HG02870 (cell line): ENCODE measurements around the gene TYRO3.
"Not testable (repeated sequence)": the region's sequence is repeated elsewhere in the genome, so short reads cannot be mapped to it uniquely, and the experiment has no call there.

Experiments used
- ATAC-seq: cut with Tn5 transposase; IDR thresholded peaks from one replicate; pipeline ENCODE4 v1.9.1; 2021; ENCODE audit warnings: mild to moderate bottlenecking, moderate library complexity; ENCODE audit not compliant: unreplicated experiment

TYRO3 gene

DNA sequence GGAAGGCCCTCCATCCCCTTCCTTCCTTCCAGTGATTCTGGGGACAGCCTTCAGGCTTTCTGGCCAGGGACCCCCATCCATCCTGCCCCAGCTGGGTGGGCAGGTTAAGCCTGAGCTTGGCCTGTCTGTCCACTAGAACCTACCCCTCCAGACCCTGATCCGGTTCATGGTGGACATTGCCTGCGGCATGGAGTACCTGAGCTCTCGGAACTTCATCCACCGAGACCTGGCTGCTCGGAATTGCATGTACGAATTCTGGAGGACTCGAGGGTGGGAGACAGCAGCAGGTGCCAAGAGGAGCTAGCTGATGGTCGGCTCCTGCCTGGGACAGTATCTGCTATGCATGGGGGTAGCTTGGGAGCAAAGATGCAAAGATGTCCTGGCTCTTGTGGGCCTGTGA lies 13.9 kb downstream of the TYRO3 start:
- ATAC-seq = no peak

- no peak for ATAC-seq
Observed at GRCh38 chr15:41573396-41573795, 14.4 kb downstream of the TYRO3 start.

DNA sequence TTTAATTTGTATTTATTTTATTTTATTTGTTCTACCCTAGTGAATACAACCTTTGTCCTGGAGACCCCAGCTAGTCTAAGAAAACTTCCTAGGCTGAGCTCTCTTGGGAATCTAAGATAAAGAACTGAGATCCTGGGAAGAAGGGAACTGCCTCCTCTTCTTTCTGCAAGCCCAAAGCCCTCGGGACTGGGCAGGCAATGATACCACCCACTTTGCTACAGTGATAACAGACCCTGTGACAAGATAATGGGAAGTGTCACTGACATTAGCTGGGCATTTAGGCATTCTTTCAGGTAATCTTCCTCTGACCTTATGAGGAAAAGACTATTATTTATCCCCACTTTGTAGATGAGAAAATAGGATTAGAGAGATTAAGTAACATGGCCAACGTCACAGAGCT lies 15.1 kb downstream of the TYRO3 start:
- no peak for ATAC-seq

- no peak for ATAC-seq
Observed at GRCh38 chr15:41575282-41575681, 16.3 kb downstream of the TYRO3 start.

DNA sequence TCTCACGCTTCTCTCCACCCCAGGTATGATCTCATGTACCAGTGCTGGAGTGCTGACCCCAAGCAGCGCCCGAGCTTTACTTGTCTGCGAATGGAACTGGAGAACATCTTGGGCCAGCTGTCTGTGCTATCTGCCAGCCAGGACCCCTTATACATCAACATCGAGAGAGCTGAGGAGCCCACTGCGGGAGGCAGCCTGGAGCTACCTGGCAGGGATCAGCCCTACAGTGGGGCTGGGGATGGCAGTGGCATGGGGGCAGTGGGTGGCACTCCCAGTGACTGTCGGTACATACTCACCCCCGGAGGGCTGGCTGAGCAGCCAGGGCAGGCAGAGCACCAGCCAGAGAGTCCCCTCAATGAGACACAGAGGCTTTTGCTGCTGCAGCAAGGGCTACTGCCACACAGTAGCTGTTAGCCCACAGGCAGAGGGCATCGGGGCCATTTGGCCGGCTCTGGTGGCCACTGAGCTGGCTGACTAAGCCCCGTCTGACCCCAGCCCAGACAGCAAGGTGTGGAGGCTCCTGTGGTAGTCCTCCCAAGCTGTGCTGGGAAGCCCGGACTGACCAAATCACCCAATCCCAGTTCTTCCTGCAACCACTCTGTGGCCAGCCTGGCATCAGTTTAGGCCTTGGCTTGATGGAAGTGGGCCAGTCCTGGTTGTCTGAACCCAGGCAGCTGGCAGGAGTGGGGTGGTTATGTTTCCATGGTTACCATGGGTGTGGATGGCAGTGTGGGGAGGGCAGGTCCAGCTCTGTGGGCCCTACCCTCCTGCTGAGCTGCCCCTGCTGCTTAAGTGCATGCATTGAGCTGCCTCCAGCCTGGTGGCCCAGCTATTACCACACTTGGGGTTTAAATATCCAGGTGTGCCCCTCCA lies 19.1 kb downstream of the TYRO3 start:
- ATAC-seq = no peak

GRCh38 chr15:41578736-41579383 lies 19.8 kb downstream of the TYRO3 start:
- ATAC-seq = no peak

DNA sequence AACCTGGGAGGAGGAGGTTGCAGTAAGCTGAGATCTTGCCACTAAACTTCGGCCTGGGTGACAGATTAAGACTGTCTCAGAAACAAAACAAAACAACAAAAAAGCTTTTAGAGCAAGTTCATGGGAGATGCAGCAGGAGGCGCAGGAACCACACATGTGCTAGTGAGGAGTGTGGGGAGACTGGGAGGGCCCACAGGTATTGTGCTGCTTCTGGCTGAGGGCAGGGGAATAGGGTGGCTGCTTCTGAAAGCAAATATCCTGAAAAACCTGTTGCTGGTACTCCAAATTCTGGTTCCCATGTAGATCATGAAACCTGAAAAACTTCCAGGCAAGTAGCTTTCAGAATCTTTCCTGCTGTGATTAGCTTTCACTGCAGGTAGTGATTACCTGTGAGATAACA lies 22.1 kb downstream of the TYRO3 start:
- no peak for ATAC-seq

DNA sequence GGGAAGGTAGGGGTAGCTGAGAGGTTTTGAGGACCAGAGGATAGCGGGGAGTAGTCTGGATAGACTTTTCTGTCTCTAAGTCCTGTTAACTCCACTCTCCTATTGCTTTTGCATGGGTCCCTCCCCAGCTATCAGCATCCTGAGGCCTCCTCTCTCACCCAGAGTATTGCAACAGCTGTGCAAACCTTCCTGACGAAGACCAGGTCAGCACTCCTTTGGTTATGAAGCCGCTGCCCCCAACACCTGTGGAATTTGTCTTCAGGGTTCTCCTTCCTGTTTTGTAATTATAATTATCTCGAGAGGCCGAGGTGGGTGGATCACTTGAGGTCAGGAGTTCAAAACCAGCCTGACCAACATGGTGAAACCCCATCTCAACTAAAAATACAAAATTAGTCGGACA lies 24.8 kb downstream of the TYRO3 start:
- no peak for ATAC-seq

DNA sequence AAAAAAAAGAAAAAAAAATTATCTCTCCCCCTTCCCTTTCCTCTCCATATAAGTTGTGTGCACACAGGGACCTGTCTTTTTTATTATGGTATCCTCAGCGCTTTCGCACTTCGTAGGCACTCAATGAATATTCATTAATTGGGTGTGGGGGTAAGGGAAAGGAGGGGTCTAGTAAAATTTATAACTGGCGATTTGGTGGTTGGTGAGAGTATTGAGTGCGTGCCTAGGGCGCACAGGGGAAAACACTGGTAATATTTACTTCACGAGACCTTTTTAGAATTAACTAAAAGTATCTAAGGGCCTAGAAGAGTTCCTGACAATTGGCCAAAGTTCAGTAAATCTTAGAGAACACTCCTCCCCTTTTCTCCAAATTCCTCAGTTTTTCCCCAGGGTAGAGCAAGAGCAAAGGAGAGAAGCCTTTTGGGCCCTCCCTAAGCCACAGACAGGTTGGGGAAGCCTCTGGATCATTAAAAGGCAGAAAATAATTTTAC lies 25.7 kb downstream of the TYRO3 start:
- no peak for ATAC-seq

- no peak for ATAC-seq
Observed at GRCh38 chr15:41585127-41586047, 26.4 kb downstream of the TYRO3 start.

- ATAC-seq = not testable (repeated sequence)
Observed at GRCh38 chr15:41586531-41587282, 27.7 kb downstream of the TYRO3 start.

DNA sequence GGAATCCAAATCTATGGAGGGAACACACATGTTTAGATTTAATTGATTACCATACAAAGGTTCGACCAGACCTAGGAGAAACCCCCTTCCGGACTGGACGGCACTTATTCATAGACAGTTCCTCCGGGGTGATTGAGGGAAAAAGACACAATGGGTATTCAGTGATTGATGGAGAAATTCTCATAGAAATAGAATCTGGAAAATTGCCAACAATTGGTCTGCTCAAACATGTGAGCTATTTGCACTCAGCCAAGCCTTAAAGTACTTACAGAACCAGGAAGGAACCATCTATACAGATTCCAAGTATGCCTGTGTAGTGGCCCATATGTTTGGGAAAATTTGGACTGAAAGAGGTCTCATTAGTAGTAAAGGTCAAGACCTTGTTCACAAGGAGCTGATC lies 30.0 kb downstream of the TYRO3 start:
- ATAC-seq = not testable (repeated sequence)

DNA sequence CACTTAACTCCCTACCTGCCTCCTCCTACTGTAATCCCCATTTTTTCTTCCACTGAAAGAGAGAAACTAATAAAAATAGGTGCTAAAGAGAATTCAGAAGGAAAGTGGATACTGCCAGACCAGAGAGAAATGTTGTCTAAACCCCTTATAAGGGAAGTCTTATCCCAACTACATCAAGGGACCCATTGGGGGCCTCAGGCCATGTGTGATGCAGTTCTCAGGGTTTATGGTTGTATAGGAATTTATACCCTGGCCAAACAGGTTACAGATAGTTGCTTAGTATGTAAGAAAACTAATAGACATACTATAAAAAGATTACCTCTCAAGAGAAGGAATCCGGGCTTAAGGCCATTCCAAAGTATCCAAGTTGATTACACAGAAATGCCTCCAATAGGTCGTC lies 30.6 kb downstream of the TYRO3 start:
- ATAC-seq = not testable (repeated sequence)

GRCh38 chr15:41591217-41591616 lies 32.2 kb downstream of the TYRO3 start:
- ATAC-seq = not testable (repeated sequence)

DNA sequence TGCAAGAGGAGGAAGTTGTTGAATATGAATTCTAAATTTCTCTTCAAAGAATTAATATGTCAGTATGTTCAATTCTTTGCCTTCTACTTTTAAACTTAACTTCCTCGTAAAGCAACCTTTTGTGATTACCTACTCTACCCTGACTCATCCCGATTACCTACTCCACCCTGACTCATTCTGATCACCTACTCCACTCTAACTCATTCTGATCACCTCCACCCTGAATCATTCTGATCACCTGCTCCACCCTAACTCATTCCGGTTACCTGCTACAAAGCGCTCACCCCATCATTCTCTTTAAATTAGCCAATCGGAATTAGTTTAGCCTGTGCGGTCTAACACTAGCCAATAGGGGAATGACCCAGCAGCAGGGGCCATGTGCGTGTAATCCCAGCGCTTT lies 33.7 kb downstream of the TYRO3 start:
- not testable (repeated sequence) for ATAC-seq

- ATAC-seq = no peak
Observed at GRCh38 chr15:41594801-41595746, 36.1 kb downstream of the TYRO3 start.

DNA sequence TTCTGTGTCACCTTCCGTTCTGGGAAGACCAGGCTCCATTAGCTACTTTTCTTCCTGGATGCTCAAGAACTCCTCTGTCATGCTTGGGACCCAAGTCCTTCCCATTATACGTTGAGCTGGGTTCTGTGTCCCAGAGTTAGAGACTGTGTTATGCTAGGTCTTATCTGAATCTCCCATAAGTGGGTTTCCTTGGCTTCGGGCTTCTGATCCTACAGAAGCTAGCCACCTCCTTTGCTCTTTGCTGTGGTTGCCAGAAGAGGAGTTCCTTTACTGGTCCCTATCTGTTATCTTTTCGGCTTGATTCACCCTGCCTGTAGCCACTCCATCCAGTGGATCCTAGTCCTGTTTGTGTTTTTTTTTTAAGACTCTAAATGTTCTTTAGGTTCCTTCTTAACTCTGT lies 38.0 kb downstream of the TYRO3 start:
- ATAC-seq = no peak

DNA sequence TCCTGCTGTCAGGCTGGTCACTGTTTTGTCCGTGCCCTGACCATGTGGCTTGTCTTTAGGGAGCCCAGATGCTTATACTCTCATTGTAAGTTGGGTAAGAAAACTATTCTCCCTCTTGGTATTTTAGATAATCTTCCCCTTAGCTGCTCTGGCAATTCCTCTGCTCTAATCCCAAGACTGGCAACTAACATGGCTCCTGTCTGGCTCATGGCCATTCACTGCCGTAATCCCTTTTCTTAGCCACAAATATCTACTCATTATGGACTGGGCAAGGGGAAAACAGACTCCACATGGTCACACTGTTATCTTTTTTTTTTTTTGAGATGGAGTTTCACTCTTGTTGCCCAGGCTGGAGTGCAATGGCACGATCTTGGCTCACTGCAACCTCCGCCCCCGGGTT lies 38.8 kb downstream of the TYRO3 start:
- no peak for ATAC-seq

GRCh38 chr15:41599061-41599460 lies 40.0 kb downstream of the TYRO3 start:
- no peak for ATAC-seq
